ENCODE data around the gene HDAC7.

HDAC7 gene

DNA sequence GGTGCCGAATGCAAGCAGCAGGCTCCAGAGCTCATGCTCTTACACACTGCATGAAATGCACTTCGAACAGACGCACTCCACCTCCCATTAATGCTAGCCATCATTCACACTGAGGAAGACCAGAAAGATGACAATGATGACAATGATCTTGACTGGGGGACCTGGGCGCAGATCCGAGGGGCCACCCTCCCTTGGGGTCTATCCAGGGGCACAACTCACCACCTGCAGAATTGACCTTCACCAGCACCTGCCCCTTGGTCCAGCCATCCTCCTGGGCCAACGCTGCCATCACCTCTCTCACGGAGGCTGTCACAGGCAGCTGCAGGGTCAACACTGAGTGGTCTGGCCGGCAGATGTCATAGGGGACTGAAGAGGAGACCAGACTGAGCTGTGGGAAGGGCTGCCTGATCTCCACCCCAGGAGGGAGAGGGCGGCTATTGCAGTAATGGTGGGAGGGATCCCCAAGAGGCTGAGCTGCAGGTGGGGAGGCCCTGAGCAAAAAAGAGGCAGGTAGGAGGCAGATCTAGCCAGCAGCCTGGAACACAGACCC, 76.3 kb downstream of the HDAC7 start:
- DNase-seq: no peak

DNA sequence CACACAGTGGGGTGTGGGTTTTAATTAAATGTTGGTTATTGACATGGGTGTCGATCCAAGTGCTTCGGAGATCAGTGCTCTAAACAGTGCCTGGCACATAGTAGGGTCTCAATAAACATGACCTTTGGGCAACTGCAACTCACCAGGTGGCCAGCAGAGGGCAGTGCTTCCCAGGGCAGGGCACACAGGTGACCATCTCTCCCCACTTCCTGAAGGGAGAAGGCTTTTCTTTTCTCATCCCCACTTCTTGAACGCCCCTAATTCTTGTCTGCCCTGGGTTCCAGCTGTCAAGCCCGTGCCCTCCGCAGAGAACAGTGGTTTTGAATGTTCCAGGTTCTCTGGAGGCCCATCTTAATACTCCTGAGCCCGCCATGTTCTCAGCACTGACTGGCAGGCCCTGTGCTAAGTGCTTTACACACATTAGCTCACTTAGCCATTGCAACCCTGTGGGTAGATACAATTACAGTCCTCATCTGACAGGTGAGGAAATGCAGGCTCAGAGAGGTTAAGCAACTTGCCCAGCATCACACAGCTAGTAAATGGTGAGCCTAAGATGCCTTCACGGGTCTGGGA, 77.4 kb downstream of the HDAC7 start:
- DNase-seq: peak; percentile 85

DNA sequence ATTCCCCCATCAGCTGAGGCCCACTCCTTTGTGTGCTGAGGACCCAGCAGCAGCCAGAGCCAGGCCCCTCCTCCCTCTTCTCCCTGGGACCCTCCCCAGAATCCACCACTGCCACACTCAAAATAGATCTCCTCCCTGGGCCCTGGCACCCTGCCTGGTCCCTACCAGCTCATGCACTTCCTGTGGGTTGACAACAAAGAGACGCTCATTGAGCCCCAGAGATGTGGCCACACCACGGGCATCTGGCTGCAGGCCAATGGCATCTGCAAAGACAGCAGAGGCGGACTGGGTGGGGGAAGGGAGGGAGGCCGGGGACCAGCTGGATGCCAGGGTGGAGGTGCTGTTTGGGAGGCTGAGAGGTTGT, 78.4 kb downstream of the HDAC7 start:
- peak; percentile 56 for DNase-seq

DNA sequence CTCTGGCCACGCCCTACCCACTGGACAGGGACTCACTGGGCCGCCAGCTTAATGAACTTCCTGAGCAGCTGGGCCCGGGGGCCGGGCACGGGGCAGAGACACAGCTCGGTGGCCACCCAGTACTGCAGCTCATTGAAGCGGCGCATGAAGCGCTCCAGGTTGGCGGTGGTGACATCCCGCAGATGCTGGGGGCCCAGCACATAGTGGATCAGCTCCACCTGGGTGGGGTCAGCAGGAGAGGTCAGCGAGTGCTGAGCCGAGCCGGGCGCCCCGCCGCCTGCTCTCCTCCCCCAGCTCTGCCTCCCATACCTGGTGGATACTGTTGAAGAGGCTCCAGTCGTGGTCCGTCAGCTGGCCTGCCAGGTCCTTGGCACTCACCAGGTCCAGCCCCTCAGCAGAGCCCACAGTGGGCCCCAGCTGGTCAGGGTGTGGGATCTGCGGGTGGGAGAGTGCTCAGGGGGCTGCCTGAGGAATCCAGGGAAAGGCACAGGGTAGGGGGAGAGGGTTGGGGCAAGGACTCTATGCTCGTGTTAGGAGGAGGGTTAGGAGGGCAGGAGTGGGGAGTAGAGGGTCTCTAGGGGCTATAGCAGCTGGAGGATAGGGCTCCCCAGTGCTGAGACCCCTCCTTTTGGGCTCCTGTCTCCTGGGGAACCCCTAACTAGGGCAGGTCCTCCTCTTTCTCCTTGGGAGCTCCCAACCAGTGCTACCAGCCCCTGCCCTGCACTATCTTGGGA, 78.9 kb downstream of the HDAC7 start:
- DNase-seq: no peak

DNA sequence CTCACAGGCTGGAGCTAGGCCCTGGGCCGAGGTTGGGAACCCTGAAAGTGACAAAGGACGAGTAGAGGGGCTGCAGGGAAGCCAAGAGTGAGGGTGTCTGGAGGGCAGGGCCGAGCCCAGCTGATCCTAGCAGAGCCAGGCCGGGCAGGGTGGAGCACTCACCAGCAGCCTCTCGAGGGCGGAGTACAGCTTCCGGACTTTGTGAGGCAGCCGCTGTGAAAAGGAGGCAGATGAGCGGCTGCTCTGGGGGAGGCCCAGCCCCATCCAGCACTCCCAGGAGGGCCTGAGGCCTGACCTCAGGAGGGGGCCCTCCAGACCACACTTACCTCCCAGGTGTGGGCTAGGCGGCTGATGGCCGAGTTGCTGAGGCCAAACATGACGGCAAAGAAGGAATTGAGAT, 79.7 kb downstream of the HDAC7 start:
- no peak for DNase-seq

DNA sequence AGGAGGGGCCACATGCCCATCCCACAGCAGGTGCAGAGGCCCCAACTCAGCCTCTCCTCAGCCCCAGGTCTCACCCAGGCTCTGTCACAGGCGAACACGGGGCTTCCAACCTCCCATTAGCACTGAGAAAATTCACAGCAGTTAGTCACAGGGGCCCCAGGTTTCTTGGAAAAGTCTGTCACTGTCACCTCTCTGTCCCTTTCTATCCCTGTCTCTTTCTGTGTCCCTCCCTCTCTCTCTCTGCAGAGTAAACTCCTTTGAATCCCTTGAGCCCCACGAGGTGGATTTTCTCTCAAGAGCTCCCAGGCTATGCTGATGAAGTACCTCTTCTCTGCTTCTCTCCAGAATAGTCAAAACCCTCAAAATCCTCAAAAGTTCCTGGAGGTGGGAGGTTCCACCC, 80.4 kb downstream of the HDAC7 start:
- DNase-seq: no peak

DNA sequence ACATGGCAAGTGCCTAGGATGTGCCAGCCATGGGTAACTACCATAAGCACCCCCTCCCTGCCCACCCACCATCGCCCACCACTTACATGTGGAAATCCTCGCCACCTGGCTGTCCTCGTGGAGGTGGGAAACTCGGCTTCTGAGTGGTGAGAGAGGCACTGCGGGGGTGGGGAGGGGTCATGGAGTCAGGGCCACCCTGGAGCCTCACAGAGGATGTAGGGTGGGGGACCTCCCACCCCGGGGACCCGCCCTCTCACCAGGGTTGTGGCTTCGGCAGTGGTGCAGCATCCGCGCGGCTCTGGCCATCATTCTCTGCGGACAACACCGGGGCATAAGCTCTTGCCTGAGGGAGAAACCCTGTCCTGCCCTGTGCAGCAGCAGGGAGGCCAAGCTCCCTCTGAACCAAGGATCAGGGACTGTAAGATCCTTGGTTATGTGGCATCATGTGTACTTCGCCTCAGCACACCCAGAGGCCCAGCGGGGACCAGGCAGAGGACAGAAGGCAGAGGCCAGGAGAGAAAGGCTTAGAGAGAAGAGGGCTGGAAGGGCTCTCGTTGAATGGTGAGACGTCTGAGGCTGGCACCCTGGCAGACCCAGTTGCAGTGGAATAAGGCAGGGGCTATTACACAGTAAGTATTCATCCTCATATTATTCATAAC, 81.6 kb downstream of the HDAC7 start:
- DNase-seq: no peak

DNA sequence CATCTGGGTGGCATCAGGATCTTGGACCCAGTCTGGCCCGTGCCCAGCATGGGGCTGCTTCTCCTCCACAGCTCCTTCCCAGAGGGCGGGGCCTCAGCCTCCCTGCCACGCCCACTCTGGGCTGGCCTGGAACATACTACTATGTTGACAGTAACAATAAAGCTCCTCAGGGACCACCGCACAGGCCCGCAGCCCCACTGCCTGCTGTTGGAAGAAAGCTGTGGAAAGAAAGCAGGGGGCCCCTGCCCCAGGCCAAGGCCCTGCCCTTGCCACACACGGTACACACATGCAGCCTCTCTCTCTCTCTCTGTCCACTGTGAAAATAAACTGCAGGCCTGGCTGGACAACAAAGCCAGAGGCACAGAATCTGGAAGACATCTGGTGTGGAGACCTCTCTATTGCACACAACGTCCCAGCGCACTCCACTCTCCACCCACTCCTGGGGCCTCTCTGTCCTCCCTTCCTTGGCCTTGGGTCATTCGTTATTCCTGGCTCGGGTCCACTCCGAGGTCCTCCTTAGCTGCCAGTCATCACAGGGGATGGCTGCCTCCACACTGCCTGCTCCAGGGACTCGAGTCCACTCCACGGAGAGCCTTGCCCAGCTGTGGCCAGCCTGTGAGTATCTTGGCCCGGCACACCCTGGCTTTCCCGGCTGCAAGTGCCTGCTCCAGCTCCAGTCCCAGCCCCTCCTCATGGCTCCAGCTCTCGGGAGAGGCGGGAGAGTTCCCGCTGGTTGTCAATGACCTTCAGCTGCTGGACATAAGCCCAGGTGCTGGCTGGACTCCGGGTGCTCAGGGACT, 82.6 kb downstream of the HDAC7 start:
- no peak for DNase-seq

DNA sequence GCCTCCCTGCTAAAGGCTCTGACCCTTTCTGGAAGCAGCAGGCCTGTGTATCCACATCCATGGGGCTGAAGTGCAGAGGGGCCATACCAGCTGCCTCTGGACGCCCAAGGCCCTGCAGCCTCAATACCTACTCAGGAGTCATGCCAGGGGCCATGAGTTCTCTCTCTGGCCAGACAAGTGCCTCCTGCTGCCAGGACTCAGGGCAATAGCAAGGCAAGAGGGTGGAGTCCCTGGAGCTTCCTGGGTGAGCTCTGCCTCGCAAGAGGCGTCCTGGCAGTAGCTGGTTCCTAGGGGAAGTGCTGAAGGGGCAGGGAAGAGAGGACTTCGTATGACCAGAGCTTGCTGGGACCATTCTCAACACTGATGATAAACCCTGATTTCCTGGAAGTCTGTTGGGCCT, 83.5 kb downstream of the HDAC7 start:
- no peak for DNase-seq

DNA sequence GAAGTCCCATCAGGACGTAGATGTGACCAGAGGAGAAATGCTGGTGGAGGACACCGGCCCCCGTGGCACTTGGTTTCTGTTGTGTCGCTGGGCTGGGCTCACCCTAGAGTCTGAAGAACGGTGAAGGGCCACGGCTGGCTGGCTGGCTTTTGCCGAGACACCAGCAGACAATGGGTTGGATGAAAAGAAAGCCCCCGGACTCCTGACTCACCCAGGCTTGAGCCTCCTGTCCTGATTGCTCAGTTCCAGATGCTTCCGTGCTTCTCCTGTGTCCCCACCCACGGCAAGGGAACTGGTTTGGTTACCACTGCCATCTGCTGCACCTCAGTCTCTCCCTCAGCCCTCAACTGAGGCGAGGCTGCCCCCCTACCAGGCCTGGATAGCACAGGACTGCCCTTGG, 84.1 kb downstream of the HDAC7 start:
- DNase-seq: no peak

DNA sequence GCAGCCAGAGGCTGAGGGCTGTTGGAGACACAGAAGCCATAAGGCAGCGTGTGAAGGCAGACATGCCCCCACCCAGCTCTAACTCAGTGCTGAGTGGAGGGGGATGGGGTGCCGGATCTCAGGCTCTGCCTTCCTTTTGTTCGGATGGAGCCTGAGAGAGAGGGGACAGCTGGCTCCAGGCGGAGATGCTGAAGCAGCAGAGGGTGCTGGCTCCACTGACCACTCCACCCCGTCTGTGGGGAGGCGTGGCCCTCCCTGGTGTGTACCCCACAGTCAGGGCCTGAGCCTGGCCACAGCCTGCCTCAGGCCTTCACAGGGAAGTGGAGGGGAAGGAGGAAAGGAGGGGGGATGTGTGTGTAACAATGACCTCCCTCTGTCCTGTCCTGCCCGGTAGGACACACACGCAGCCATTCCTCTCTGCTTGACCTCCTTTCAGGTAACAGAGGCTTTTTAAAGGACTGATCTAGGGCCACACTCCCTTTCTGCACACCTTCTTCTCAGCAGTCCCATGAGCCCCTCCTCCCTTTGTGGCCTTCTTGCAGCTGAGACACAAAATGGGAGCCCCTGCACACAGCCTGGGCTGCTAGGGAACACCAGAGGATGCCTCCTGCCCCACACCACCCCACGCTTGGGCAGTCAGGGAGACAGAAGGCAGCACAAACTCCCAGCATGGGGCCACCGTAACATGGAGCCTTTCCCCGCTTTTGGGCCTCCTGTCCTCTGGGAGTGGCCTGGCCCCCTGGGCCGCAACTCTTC, 84.8 kb downstream of the HDAC7 start:
- no peak for DNase-seq

DNA sequence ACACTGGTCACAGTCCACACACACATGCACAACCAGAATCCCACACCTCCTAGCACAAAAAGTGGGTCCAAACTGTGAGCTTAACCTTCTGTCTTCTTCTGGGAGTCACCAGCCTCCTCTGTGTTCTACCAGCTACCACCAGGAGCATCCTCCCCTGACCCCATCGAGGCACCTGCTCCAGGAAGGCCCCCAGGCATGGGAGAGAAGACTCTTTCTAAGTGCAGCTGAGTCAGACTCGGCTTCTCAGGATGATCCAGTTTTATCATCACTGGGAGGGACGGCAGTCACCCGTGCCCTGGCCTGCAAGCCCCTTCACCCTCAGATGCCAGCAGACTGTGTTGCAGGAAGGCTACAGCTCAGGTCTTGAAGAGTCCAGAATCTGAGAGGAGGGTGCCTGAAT, 86.6 kb downstream of the HDAC7 start:
- DNase-seq: no peak

All from activated CD4-positive, CD25-positive, alpha-beta regulatory T cell treated with anti-CD3 and anti-CD28 coated beads, Interleukin-2, amount 50 U/mL, for 72 hours (primary cell).